Common myeloid progenitor, CD34-positive (primary cell): Measurements from ENCODE around the gene CYP11A1.
A peak's percentile ranks its signal among the peaks of the same experiment; 100 is the strongest.

Source experiments
- CTCF ChIA-PET: fragments of 350-600 bp; sonication (Branson Sonifier 250); formaldehyde crosslinking; loops from one replicate; lab custom pipeline; 2021; ENCODE audit warnings: antibody characterized with exemption; lab: Charles Lee
- POLR2A ChIA-PET: fragments of 350-600 bp; sonication (Branson Sonifier 250); formaldehyde crosslinking; loops from one replicate; lab custom pipeline; 2021; ENCODE audit warnings: antibody characterized with exemption; lab: Charles Lee
- DNase-seq, 3 donors: peaks; one replicate each; pipeline versions ENCODE4 v3.0.0 to v3.0.0-alpha.2; 2013
- H3K27ac ChIP-seq, 2 experiments: 1 replicate in 1 of 2; 2 replicates in 1 of 2; pipeline ENCODE4 v1.7.0; 2013; ENCODE audit warnings: inconsistent platforms in 2 of 2, low read length in 2 of 2, mild to moderate bottlenecking in 2 of 2, low read depth in 1 of 2, moderate library complexity in 1 of 2; ENCODE audit not compliant: severe bottlenecking in 2 of 2, insufficient read depth in 1 of 2, poor library complexity in 1 of 2
- H3K27me3 ChIP-seq, 5 experiments: replicated peaks in 2 of 5; 1 replicate in 3 of 5; 2 replicates in 2 of 5; pipeline versions ENCODE4 v1.6.1 to v1.7.0; 2013; ENCODE audit warnings: low read length in 4 of 5, mild to moderate bottlenecking in 2 of 5, moderate library complexity in 2 of 5, inconsistent platforms in 1 of 5; ENCODE audit not compliant: insufficient read depth in 5 of 5, control insufficient read depth in 4 of 5
- H3K36me3 ChIP-seq, 4 experiments: 1 replicate in 2 of 4; 2 replicates in 2 of 4; pipeline versions ENCODE4 v1.6.1 to v1.7.0; 2013; ENCODE audit warnings: low read length in 3 of 4, control low read depth in 1 of 4, mild to moderate bottlenecking in 1 of 4; ENCODE audit not compliant: control insufficient read depth in 4 of 4, insufficient read depth in 4 of 4
- H3K4me1 ChIP-seq, 4 experiments: 1 replicate in 3 of 4; 2 replicates in 1 of 4; pipeline versions ENCODE4 v1.6.1 to v1.7.1; 2013; ENCODE audit warnings: low read length in 3 of 4, mild to moderate bottlenecking in 3 of 4, control low read depth in 1 of 4, inconsistent platforms in 1 of 4, moderate library complexity in 1 of 4; ENCODE audit not compliant: control insufficient read depth in 4 of 4, insufficient read depth in 4 of 4; ENCODE audit errors: control extremely low read depth in 1 of 4
- H3K4me3 ChIP-seq, 7 experiments: 1 replicate in 4 of 7; 2 replicates in 3 of 7; pipeline versions ENCODE4 v1.5.1 to v1.7.0; 2013; ENCODE audit warnings: mild to moderate bottlenecking in 7 of 7, low read length in 6 of 7, moderate library complexity in 6 of 7, inconsistent platforms in 2 of 7, low read depth in 2 of 7, control low read depth in 1 of 7; ENCODE audit not compliant: insufficient read depth in 4 of 7, control insufficient read depth in 1 of 7; ENCODE audit errors: extremely low read depth in 1 of 7
- H3K9me3 ChIP-seq, 5 experiments: 1 replicate in 4 of 5; 2 replicates in 1 of 5; pipeline versions ENCODE4 v1.6.1 to v1.7.1; 2013; ENCODE audit warnings: low read length in 4 of 5, mild to moderate bottlenecking in 2 of 5, inconsistent platforms in 1 of 5, low read depth in 1 of 5, moderate library complexity in 1 of 5; ENCODE audit not compliant: control insufficient read depth in 4 of 5, insufficient read depth in 2 of 5; ENCODE audit errors: control extremely low read depth in 1 of 5
- WGBS: methylation state at CpG from one replicate; pipeline ENCODE4 v1.1.5; 2013; ENCODE audit not compliant: insufficient coverage; 5-methylcytosine and 5-hydroxymethylcytosine counted together

The CYP11A1 gene

DNA sequence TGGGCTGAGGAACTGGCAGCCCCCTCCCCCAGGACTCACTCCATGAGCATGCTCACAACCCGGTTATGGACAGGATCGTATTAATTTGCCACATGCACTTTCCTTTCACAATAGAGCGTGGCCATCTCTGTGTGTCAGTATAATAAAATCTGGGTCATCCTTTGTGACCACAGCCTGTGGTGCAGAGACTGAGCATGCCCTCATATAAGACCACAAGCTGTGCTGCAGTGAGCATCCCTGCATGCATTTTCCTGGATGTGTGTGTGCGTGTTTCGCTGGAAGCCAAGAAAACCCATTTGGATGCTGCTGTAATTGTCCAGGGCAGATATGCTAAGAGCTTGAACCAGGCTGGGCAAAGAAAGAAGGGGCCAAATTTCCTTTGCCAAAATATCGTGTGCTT is 39.7 kb downstream of the CYP11A1 start:
- WGBS: 95% methylated on average over 5 of the region's 6 CpGs
- DNase-seq: no peak
- CTCF ChIA-PET: interaction anchor here (1.3 kb wide), 1 partner anchor 20 kb away, joined by 3 read pairs; no protein-coding TSS in a partner anchor
- POLR2A ChIA-PET: no interaction called here
- no peaks in the 10 kb centered on the region for H3K36me3 ChIP-seq
- no peak overlapping the region for H3K27ac ChIP-seq
- H3K9me3 ChIP-seq: no peaks in the 10 kb centered on the region
- peaks cover 0 to 32% (median 17%) of the 10 kb centered on the region in 4 experiments for H3K4me1 ChIP-seq
- H3K27me3 ChIP-seq: no peaks in the 10 kb centered on the region
- no peak overlapping the region for H3K4me3 ChIP-seq

DNA sequence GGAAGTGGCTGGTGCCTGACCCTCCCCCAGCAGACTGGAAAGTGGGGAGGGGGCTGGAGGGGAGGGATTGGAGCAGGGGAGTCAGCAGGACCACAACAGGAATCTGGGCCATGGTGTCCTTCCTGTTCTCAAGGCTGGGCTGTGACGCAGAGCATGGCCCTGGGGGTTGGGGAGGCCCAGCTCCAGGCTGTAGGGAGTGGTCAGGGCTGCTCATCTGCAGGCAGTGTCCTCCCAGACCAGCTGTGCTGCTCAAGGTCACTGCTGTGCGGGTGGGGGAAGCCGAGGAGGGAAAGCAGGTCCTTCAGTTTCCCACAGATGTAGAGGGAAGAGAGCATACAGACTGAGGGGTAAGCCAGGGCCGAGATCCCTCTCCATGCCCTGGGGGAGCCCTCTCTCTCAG is 40.7 kb downstream of the CYP11A1 start:
- H3K9me3 ChIP-seq: no peaks in the 10 kb centered on the region
- no peaks in the 10 kb centered on the region for H3K36me3 ChIP-seq
- ChIA-PET POLR2A (no interaction called here), CTCF (no interaction called here)
- H3K4me3 ChIP-seq: no peak overlapping the region
- H3K27me3 ChIP-seq: no peaks in the 10 kb centered on the region
- WGBS: 75% methylated on average over 4 of the region's 4 CpGs
- peaks cover 0 to 32% (median 17%) of the 10 kb centered on the region in 4 experiments for H3K4me1 ChIP-seq
- DNase-seq: no peak
- no peak overlapping the region for H3K27ac ChIP-seq

DNA sequence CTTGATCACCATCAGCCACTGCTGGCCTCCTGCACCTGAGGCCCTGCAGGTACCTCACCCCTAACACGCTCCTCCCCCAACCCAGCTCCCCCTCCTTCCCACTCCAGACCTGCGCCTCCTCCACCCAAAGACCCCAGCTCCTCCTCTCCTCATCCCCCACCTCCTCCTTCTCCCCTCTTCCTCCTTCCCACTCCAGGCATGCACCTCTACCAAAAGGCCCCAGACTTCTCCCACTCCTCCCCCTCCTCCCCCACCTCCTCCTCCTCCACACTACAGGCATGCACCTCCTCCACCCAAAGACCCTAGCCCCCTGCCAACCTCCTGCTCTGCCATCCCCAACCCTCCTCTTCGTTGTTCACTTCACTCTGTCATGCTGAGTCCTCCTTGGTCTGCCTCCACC is 42.7 kb downstream of the CYP11A1 start:
- CTCF ChIA-PET: interaction anchor here (1.3 to 6.3 kb wide), 3 partner anchors 14 to 353 kb away, joined by 3 to 30 read pairs (median 5); no protein-coding TSS in a partner anchor
- 94% methylated on average over 3 of the region's 3 CpGs for WGBS
- H3K4me3 ChIP-seq: no peak overlapping the region
- no peaks in the 10 kb centered on the region for H3K36me3 ChIP-seq
- H3K9me3 ChIP-seq: no peaks in the 10 kb centered on the region
- peaks cover 0 to 44% (median 23%) of the 10 kb centered on the region in 4 experiments for H3K4me1 ChIP-seq
- no peak overlapping the region for H3K27ac ChIP-seq
- POLR2A ChIA-PET: no interaction called here
- H3K27me3 ChIP-seq: no peaks in the 10 kb centered on the region
- DNase-seq: no peak

DNA sequence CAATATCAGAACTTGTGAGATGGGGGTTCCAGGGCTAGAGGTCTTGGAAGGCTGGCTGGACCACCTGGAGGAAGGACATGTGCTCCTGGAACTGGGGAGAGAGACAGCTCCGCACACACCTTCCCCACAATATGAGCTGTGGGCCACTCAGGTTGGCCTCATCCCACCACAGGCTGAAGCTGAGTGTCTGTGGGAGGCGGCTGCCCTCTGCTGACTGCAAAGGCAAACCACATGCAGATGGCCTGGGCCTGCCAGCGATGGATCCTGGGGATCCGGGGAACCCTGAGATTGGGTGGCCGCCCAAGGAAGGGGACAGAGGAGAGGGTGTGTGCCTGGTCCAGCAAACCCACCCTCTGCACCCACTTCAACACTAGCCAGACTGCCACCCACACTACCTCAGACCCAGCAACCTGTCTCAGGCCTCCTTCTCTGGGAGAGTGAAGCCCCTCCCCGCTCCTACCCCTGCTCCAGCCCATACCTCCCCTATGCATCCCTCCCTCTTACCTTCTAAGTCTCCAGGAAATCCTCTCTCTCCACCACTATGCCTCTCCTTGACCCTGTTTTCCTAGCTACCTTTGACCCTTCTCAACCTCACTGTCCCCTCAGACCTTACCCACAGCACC is 44.8 kb downstream of the CYP11A1 start:
- 20% methylated on average over 6 of the region's 6 CpGs for WGBS
- Histone ChIP-seq H3K4me1 (peaks cover 0 to 53% (median 30%) of the 10 kb centered on the region in 4 experiments), H3K36me3 (no peaks in the 10 kb centered on the region), H3K27ac (no peak overlapping the region), H3K27me3 (no peaks in the 10 kb centered on the region), H3K4me3 (no peak overlapping the region), H3K9me3 (no peaks in the 10 kb centered on the region)
- POLR2A ChIA-PET: no interaction called here
- CTCF ChIA-PET: interaction anchor here (0.8 to 6.3 kb wide), 27 partner anchors 8 to 952 kb away, joined by 3 to 44 read pairs (median 4); partner anchors contain the start of gene CCDC33
- DNase-seq: peak; percentile 50 to 78 (median 71)

DNA sequence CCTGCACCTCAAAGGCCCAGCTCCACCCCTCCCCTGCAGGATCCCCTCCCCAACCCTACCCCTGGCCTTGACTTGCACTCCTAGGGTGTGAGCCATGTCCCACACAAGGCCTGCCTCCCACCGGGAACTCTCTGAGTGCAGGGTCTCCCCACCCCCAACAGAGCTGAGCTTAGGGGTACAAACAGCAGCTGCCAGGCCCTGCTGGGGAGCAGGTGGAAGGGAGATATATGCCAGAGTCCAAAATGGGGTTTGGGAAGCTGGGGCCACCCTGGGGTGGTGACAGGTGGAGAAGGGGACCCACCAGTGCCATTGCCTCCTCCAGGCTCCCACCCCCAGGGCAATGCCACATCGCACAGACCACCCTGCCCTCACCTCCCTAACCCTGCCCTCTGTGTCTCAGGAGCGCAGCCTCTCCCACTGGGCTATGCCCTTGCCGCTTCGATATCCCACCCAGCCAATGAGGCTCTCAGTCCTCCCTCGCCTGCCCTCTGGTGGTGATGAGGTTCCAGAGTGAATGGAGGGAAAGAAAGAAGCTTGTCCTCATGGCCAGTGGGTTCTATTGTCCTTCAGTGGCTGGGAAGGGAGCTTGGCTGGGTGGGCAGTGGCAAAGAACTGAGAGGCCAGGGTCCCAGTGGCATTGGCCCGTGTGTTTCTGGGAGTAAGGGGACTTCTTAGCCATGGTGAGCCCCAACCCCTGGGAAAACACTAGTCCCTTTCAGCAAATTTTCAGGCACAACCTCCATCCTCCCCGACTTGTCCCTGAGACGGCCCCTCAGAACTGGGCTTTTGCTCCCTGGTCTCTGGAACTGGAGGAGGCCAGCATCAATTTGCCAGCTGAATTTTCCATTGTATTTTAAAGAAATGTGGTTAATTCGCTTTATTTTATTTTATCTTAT is 46.8 kb downstream of the CYP11A1 start:
- Histone ChIP-seq H3K27ac (no peak overlapping the region), H3K27me3 (no peaks in the 10 kb centered on the region), H3K4me3 (no peak overlapping the region), H3K9me3 (no peaks in the 10 kb centered on the region), H3K36me3 (no peaks in the 10 kb centered on the region), H3K4me1 (peaks cover 2 to 58% (median 40%) of the 10 kb centered on the region in 4 experiments)
- CTCF ChIA-PET: interaction anchor here (0.9 to 6.3 kb wide), 11 partner anchors 9 to 347 kb away, joined by 3 to 44 read pairs (median 12); no protein-coding TSS in a partner anchor
- DNase-seq: peak in 1 of 3 donors; percentile 46
- 92% methylated on average over 4 of the region's 10 CpGs for WGBS
- POLR2A ChIA-PET: no interaction called here

DNA sequence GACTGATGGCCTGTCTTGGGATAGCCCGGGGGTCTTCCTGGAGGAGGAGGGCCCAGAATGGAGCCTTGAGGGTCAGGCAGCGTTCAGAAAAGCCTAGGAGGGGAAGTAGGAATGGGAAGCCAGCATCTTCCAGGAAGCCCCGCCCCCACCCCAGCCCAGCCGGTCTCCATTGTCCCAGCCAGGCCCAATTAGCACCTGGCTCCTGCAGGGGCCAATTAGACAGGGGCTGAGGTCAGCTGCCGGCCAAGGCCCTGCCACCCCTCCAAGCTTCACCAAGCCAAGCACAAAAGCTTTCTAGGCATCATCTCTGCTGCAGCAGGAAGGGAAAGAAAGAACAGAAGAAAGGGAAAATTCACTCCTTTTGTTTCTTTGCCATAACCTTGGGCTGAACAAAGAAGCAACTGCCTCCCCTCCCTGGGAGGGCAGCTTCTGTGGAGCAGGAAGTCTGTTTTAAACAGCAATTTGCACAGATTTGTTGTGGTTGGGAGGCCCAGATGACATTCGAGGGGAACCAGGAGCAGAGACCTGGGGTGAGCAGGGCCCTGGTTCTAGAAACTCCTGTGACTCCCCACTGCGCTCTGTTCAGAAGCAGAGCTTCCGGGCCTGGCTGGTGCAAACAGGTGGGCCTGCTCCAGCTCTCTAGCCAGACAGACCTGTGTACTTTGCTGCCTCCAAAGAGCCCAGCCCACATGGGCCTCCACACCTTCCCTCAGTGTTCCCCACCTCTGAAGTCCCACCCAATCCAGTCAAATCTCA is 47.7 kb downstream of the CYP11A1 start:
- no peaks in the 10 kb centered on the region for H3K36me3 ChIP-seq
- H3K27ac ChIP-seq: no peak overlapping the region
- ChIA-PET POLR2A (no interaction called here), CTCF (interaction anchor here (0.9 to 5.0 kb wide), 9 partner anchors 8 to 347 kb away, joined by 3 to 44 read pairs (median 7); no protein-coding TSS in a partner anchor)
- 49% methylated on average over 5 of the region's 8 CpGs for WGBS
- H3K9me3 ChIP-seq: no peaks in the 10 kb centered on the region
- peak overlapping the region in 1 of 7 experiments; percentile 42 for H3K4me3 ChIP-seq
- peak in 2 of 3 donors; percentile 69 to 70 for DNase-seq
- H3K4me1 ChIP-seq: peaks cover 2 to 64% (median 49%) of the 10 kb centered on the region in 4 experiments
- no peaks in the 10 kb centered on the region for H3K27me3 ChIP-seq
